Neural cell (in vitro differentiated cells): Measurements from ENCODE around the gene MVD.

ENCODE experiments used
- EP300 ChIP-seq: fragments of 450-650 bp; conservative IDR thresholded peaks from 2 replicates; pipeline ENCODE4 v1.6.1; 2014; ENCODE audit warnings: antibody characterized with exemption, mild to moderate bottlenecking, moderate library complexity; ENCODE audit not compliant: poor library complexity, severe bottlenecking
- EZH2 ChIP-seq: fragments of 200-600, 300-800 bp; shearing (Covaris generic), sonication (generic); IDR thresholded peaks from 2 replicates; pipeline ENCODE4 v1.6.1; 2014; ENCODE audit warnings: antibody characterized with exemption, low read length, borderline replicate concordance, mild to moderate bottlenecking; ENCODE audit not compliant: insufficient read depth, poor library complexity, severe bottlenecking
- MXI1 ChIP-seq: fragments of 450-650 bp; conservative IDR thresholded peaks from 2 replicates; pipeline ENCODE4 v1.6.1; 2014; ENCODE audit warnings: antibody characterized with exemption, mild to moderate bottlenecking; ENCODE audit not compliant: poor library complexity, severe bottlenecking
- POLR2AphosphoS5 ChIP-seq: IDR thresholded peaks from 2 replicates; pipeline ENCODE4 v1.6.1; 2012
- RAD21 ChIP-seq: fragments of 450-650 bp; conservative IDR thresholded peaks from 2 replicates; pipeline ENCODE4 v1.6.1; 2014; ENCODE audit warnings: antibody characterized with exemption, mild to moderate bottlenecking, moderate library complexity
- TAF1 ChIP-seq: IDR thresholded peaks from 2 replicates; pipeline ENCODE4 v1.6.1; 2012; ENCODE audit warnings: low read depth
- TF ChIP-seq, protein P1 (sequence below): fragments of 450-650 bp; IDR thresholded peaks from 2 replicates; pipeline ENCODE4 v1.5.1; 2014; ENCODE audit warnings: antibody characterized with exemption, mild to moderate bottlenecking, moderate library complexity; ENCODE audit not compliant: poor library complexity, severe bottlenecking

DNA sequence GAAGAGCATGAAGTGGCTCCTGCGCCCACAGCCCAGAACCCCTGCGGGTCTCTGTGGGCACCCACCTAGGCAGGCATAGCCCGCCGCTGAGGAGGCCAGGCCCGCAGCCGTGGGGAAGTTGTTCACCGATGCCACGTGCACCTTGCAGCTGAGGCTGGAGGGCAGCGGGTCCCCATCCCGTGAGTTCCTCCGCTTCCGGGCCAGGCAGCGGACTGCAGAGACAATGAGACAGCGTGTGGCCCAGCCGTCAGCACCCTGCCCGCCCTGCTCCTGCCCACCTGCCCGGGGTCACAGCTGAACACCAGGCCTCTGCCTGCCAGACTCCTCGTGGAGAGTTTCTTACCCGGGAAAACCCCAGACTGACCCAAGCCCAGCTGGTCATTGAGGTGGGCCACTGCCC is 5.5 kb downstream of the MVD start:
- no peak for TF ChIP-seq TAF1
- TF ChIP-seq, protein P1, sequence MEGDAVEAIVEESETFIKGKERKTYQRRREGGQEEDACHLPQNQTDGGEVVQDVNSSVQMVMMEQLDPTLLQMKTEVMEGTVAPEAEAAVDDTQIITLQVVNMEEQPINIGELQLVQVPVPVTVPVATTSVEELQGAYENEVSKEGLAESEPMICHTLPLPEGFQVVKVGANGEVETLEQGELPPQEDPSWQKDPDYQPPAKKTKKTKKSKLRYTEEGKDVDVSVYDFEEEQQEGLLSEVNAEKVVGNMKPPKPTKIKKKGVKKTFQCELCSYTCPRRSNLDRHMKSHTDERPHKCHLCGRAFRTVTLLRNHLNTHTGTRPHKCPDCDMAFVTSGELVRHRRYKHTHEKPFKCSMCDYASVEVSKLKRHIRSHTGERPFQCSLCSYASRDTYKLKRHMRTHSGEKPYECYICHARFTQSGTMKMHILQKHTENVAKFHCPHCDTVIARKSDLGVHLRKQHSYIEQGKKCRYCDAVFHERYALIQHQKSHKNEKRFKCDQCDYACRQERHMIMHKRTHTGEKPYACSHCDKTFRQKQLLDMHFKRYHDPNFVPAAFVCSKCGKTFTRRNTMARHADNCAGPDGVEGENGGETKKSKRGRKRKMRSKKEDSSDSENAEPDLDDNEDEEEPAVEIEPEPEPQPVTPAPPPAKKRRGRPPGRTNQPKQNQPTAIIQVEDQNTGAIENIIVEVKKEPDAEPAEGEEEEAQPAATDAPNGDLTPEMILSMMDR = no peak
- TF ChIP-seq RAD21 = no peak
- no peak for TF ChIP-seq POLR2AphosphoS5
- no peak for TF ChIP-seq EP300
- no peak for TF ChIP-seq EZH2
- TF ChIP-seq MXI1 = no peak
